Brain pericyte (primary cell): ENCODE data around the gene SETDB1.

ENCODE experiments used
- DNase-seq: peaks from one replicate; pipeline ENCODE4 v3.0.0-alpha.2; 2012; ENCODE audit warnings: low read depth, low spot score

SETDB1 gene

DNA sequence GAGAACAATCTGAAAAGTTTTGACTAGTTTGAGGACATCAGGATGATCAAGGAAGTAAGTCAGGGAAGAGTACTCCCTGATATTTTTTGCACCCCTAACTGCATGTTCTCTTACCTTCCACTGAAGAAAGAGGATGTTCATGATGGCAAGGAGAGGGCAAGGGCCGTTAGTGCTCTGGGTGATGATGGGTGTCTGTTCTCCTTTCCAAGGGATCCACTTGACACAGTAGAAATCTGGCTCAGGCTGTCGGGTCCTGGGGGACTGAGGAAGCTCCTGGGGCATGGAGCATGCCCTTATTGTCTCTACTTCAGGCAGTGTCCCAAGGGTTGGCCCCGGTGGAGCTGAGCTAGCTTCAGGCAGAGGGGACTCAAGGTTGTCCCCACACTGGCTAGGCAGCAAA, 75.9 kb downstream of the SETDB1 start:
- no peak for DNase-seq

DNA sequence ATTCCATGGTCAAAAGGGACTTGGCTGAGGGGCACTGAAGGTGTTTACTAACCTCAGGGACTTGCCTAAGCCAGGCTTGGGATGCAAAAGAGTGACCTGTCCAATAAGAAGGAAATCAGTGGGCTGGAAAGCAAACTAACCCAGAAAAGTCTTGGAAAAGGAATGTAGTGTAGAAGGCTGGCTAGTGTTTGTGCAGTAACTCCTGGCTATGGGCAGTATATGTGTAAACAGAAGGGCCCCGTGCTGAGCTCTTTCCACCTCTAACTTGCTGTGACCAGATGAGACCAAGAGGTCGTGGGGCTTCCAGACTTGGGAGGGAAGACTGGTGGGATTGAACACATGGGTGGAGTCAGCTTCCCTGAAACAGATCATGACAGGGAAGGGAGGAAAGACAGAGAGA, 76.4 kb downstream of the SETDB1 start:
- no peak for DNase-seq

DNA sequence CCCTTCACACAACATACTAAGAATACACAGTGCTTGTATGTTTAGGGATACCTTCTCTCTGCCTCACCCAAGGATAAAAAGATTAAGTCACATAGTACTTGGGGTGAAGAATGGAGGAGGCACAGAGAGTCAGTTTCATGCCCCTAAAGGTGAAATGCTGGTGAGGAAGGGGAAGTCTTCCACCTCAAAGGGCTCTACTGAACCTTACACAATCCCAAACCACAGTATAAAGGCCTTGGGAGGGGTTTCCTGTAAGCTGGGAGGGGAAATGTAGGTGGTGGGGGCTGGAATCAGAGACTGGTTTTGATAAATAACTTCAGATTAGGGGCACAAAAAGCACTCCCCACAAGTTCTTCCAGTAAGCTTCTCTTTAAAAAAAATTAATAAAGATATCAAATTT, 77.0 kb downstream of the SETDB1 start:
- DNase-seq, result no peak

DNA sequence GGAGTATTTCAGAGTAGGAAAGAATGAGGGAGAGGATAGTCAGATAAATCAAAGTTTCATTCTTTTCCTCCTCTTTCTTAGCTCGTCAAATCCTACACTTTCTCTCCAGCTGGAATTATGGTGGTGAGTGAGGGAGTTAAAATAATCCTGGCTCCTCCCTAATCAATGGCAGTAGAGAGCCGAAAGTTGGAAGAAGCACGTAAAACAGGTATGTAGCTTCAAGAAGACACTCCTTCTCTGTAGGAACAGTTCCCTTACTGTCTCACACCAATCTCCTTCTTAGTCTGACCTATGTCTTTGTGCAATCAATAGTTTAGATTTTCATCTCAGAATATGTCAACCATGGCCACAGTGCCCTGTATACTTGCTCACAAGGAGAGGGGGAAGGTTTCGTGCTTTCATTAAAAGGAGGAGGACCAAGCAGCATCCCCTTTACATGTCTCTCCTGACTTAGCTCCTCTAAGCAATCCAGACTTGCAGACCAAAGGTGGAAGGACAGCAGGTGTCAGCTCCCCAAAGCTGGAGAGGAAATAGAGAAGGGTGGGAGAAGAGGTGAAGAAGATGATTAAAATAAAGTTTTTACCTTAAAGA, 79.7 kb downstream of the SETDB1 start:
- no peak for DNase-seq

DNA sequence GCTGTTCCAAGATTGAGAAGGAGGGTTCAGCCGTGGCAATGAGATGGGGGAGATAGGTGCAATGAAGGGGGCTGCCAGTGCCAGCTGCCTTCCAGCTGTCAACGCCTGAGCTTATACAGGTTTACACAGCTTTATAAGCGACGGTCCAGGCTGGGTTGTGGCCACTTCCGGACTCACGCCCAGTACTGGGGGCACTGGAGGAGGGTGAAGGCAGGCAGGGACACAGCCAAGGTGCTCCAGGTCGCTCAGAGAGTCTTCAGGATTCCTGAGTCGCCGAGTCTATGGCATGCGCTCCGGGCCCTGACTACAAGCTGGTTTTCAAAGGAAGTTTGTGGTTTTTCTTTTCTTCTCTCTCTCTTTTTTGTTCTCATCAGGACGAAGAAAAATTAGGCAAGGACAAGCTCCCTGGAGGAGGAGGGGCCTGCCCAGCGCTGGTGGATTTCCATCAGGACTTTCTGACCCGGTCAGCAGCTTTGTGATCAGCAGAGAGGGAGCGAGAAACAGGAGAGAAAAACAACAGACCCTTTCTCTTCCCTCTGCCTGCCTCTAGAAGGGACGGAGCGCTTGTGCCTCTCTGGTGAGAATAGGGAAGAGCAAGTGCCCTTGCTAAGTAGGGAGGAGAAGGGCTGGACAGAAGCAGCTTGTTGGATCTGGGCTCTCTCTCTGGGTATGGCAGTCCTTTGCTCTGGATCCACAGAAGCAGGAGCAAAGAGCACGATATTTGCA, 80.3 kb downstream of the SETDB1 start, which contains the start of gene MINDY1:
TSS of gene MINDY1 (minus strand) at position 576 of the 726 bp plus-strand sequence. CDS start 4,285 bp downstream, outside the sequence.
- DNase-seq, result peak; percentile 64

DNA sequence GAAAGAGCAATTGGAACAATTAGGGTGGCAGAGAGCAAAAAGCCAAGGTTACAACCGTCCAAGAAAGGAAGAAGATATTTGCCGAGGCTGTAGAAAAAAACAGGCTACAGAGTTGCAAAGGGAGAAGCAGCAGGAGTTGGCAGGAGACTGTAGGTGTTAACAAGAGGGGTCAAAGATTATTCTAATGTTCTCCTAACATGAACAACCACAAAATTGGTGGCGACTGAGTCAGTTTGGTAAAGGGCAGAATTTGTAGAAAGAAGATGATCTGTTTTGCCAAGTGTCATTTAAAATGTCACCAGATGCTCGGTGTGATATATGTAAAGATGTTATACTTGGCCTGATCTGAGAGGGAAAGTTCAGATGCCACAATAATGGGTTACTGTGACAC, 81.7 kb downstream of the SETDB1 start:
- DNase-seq, result no peak

DNA sequence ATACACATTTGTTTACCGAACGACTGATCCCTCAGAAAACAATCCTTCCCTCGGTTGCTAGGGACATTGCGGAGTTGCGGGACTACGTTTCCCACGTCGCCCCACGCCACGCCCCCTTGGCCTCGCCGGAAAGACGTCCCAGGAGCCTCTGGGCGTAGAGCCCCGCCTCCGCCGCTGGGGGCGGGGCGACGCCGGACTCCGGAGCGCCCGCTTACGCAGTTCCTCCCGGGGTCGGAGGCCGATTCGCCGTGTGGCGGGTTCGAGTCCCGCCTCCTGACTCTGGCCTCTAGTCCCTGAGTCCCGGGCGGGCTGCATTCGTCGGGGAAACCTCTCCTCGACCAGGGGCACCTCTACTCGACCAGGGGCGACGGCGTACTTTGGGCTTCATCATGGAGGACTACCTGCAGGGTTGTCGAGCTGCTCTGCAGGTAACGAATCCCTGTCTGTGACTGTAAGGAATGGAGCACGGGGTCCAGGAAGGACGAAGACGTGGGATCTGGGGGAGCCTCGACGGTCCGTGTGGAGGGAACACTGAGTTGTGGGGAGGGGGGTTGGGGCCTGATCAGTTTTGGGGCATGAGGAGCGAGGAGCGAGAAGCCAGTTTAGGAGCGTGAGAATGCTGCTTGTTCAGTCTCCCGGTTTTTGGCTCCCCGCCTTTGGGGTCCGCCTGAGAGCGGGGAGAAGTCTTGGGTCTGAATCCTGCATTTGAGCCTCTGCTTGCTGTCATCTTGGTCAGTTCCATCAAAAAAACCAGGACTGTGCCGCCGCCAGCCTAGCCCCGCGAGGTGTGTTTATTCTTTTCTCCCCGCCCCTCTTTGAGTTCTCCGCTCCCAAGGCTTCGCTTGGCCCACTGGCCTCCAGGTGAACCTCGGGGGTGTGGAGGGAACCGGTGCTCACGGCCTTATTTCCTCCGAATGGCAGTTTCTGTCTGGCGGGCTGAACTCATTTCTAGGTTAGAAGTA, 82.4 kb downstream of the SETDB1 start, which contains the start of gene PRUNE1:
TSS of gene PRUNE1 (plus strand) at position 206 of the 962 bp plus-strand sequence. CDS start at position 390, 184 bp downstream.
- DNase-seq, result peak; percentile 77

DNA sequence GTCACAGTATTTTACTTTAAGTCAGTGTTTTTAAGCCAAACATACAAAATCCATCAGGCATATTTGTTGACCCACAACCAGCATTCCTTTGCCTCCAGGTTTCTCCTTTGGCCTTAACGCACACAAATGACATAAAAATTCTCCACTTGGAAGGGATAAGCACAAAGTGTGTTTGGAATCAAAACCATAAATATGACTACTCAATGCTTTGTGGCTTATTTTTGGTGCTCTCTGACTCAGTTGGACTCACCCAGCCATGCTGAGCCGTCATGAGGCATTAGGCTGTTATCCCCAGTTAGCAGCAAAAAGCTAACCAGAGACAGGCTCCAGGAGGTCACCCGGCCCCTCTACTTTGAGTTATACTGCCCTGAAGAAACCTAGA, 83.0 kb downstream of the SETDB1 start:
- DNase-seq, result no peak

DNA sequence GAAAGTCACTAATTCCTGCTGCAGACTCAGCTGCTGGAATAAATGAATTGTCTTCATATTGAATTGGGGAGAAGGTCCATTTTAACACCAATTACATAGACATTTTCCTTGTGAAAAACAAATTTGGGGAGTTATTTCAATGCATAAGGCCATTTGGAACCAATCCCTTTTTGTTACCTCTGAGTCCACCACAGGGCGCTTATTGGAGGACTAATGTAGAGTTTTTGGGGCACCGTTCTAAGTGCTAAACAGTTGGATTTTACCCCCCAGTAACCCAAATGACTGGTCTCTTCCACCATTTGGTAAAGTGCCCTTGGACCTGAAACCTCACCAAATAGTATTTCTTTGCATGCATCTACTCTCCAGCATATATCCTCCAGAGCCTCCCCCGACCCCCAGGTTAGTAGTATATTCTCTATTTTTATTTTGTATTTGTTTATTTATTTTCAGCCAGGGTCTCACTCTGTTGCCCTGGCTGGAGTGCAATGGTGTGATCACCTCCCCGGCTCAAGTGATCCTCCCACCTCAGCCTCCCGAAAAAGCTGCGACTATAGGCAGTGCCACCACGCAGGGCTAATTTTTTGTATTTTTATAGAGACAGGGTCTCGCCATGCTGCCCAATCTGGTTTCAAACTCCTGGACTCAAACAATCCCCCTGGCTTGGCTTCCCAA, 83.6 kb downstream of the SETDB1 start:
- no peak for DNase-seq

DNA sequence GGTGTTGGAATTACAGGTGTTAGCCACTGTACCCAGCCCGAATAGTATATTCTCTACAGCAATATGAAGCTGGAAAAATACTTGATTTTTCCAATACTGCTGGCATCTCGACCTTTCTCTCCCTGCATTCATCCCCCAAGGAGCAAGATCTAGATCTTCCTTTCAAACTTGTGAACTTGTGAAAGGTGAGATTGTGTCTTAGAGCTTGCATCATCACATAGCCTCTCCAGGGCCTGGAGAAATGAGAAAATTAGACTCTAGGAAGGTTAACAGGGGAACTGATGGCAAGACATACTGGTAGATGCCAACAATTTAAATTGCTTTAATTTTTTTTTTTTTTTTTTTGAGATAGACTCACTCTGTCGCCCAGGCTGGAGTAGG, 84.2 kb downstream of the SETDB1 start:
- no peak for DNase-seq

DNA sequence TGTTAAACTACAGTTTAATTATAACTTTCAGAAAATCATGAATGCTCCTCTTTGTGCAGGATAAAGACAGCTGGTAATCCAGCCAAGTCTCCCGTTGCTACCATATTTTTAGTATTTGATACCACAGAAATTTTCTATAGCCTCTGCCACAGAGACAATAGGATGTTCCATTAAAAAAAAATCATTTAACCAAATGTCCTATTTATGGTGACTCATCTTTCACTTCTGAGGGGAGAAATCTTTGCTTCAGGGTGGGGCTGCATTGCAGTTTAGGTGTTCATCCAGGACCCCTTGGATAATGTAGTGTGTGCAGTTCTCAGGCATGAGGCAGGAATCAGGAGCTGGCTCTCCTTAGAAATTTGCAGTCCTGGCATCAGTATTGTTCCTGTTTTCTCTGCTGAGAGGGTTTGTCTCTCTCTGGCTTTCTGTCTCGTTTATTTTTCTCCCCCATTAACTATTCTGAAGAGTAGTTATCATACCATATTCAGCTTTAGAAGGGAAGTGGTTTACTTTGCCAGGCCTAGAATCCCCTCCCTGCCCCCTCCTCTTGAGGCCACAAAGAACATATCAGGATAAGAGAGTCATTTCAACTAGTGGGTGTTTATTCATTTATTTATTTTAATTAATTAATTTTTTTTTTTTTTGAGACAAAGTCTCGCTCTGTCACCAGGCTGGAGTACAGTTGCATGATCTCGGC, 85.1 kb downstream of the SETDB1 start:
- no peak for DNase-seq

DNA sequence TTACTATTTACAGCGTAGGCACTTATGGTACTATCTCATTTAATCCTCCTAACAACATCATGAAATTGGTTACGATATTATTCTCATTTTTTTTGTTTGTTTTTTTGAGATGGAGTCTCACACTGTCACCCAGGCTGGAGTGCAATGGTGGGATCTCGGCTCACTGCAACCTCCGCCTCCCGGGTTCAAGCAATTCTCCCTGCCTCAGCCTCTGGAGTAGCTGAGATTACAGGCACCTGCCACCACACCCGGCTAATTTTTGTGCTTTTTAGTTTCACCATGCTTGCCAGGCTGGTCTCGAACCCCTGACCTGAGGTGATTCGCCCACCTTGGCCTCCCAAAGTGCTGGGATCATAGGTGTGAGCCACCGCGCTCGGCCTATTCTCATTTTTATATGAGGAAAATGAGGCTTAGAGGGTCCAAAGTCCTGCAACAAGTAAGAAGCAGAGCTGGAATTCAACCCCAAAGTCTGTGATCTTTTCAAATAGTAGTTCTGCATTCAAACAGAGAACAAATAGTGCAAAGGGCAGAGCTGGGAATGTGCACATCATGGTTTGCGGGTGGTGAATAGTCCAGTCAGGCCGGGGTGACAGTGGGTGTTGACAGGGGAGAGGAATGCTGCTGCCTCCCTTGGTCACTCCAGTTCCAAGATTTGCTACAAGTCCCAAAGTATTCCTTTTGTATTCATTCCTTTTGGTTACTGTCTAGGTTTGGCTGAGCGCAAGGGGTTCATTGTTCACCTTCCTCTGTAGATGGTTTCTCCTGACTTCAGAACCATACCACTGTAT, 86.7 kb downstream of the SETDB1 start:
- no peak for DNase-seq

DNA sequence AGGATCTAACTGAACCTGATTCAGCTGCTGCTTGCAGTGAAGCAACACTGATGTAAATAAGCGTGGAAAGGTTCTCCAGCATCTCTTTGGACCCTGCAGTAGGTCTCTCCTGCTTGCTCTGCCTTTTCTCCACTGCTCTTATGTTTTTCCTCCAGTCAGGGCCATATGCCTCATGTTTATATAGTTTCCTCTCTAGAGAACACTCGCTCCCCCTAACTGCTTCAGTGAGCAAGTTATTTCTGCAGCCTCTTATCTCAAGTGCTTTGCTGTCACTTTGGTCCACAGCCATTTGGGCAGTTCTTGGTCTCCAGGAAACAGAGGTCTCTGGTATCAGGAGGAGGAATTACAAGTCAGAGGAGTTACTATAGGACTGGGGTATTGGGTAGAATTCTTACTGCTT, 87.4 kb downstream of the SETDB1 start:
- no peak for DNase-seq
